ENCODE results near the gene MRI1. TPM values are rescaled to one million over a fixed set of nuclear protein-coding genes. Genes with fewer than 3 reads are reported as not detected.
"Not testable (repeated sequence)": the region's sequence is repeated elsewhere in the genome, so short reads cannot be mapped to it uniquely, and the experiment has no call there.

MRI1 gene
- polyA plus RNA-seq, 1 donor, result 28.4 TPM

DNA sequence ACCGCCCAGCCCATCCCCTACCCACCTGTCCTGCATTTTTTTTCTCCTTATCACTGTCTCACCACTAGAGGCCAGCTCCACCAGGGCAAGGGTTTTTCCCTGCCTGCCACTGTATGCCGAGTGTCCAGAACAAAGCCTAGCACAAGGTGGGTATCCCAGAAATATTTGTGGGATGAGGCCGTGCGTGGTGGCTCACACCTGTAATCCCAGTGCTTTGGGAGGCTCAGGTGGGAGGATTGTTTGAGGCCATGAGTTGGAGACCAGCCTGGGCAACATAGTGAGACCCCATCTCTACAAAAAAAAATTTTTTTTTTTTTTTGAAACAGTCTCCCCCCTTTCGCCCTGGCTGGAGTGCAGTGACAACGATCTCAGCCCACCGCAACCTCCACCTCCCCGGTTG, 2.9 kb upstream of the MRI1 start:
- no peak for DNase-seq

DNA sequence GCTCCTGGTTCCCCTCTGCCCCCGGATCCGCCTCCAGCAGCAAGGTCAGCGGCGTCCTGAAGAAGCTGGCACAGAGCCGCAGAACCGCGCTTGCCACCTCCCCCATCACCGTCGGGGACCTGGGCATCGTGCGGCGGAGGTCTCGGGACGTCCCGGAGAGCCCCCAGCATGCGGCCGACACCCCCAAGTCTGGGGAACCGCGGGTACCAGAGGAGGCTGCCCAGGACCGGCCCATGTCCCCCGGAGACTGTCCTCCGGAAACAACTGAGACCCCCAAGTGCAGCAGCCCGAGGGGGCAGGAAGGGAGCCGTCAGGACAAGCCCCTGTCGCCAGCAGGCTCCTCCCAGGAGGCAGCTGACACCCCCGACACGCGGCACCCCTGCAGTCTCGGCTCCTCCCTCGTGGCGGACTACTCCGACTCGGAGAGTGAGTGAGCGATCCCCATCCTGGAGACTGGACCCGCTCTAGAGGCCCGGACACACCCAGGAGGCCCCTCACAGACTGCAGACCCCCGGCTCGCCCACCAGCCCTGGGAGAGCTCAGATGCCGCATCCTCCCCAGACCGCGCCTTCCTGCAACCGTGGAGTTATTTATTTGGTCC, 1.6 kb upstream of the MRI1 start:
- no peak for DNase-seq

DNA sequence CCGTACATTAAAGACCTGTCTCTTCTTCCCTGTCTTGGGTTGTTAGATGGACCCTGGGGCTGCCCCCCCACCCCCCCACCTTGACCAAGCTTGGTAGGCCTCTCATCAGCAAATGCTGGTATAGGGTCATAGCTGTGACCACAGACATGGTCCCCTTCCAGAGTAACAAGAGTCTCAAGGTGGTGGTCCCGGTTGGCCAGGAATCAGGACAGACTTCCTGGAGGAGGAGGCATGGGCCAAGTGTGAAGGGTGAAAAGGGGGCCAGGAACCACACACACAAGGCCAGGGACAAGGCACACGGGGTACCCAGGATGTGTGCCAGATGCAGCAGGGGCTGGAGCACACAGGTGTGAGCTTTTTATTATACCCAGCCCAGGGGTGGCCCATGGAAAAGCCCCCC, 1.1 kb upstream of the MRI1 start:
- no peak for DNase-seq

DNA sequence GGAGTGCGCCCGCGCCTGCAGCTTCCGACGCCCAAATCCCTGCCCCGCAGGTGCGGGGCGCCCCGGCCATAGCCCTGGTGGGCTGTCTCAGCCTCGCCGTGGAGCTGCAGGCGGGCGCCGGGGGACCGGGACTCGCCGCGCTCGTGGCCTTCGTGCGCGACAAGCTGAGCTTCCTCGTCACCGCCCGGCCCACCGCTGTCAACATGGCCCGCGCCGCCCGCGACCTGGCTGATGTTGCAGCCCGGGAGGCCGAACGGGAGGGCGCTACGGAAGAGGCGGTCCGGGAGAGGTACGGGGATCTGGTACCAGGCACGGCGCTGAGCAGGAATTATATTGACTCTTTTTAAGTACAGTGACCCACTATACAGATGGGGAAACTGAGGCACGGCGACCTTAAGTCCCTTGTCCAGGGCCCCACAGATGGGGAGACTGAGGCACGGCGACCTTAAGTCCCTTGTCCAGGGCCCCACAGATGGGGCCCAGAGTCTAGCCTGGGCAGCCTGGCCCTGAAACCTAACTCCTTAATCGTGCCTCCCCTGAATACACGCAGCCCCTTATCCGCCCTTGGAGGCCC, 586 bp downstream of the MRI1 start:
- DNase-seq, result no peak

DNA sequence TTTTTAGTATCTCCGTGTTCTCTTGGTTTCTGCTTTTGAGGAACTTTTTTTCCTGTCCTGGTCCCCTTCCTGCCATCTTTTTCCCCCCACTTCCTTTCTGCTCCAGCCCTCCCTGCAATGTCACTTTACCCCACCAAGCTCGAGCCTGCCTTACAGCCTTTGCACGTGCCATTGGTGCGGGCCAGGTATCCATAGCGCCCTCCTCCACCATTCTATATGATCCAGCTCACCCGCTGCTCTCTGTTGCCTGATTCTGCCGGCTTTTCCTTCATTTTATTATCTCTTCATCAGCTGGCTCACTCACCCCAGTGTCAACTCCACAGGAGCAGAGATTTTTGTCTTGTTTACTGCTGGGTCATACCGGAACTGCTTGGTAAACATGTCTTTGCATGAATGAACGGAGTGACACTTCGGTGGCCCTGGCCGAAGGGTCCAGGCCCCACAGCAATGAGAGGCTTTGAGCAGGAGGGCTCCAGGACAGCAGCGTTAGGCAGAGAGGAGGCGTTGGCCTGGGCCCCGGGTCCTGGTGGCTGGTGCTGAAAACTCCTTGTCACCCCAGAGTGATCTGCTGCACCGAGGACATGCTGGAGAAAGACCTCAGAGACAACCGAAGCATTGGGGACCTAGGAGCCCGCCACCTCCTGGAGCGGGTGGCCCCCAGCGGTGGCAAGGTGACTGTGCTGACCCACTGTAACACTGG, 1.2 kb downstream of the MRI1 start:
- DNase-seq, result no peak

DNA sequence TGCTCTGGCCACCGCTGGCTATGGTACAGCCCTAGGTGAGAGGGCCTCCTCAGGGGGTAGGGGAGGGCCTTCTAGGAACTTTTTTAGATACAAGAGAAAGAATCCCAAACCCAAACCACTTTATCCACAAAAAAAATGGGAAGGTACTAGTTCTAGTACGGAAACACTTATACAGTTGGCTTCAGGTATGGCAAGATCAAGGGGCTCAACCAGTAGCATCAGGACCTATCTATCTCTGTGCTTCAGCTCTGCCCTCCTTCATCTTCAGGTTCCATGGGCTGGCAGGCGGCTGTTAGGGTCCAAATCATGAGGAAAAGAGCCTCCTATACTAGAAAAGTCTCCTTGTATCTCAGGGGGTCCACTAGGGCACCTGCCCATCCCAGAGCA, 1.8 kb downstream of the MRI1 start:
- DNase-seq, result no peak

DNA sequence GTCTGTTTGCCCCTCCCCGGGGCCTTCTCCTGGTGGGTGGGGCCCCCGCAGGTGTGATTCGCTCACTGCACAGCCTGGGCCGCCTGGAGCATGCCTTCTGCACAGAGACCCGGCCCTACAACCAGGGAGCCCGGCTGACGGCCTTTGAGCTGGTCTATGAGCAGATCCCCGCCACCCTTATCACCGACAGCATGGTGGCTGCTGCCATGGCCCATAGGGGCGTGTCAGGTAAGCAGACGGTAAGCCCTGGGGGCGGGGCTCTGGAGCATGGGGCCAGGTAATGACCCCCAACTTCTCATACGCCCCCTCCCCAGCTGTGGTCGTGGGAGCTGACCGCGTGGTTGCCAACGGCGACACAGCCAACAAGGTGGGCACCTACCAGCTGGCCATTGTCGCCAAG, 4.2 kb downstream of the MRI1 start:
- DNase-seq, result no peak

DNA sequence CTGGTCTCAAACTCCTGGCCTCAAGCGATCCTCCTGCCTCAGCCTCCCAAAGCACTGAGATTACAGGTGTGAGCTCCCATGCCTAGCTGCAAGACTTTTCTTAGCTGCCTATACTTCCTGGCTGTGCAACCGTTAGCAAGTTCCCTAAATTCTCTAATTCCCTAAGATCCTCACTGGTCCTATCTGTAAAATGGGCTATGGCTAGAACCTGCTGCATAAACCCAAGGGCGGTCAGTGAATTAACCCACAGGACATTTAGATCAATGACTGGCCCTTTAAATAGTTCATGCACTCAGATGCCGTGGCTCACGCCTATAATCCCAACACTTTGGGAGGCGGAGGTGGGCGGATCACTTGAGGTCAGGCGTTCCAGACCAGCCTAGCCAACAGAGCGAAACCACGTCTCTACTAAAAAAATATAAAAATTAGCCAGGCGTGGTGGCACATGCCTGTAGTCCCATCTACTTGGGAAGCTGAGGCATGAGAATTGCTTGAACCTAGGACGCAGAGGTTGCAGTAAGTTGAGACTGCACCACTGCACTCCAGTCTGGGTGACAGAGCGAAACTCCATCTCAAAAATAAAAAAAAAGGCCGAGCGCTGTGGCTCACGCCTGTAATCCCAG, 5.8 kb downstream of the MRI1 start:
- no peak for DNase-seq

DNA sequence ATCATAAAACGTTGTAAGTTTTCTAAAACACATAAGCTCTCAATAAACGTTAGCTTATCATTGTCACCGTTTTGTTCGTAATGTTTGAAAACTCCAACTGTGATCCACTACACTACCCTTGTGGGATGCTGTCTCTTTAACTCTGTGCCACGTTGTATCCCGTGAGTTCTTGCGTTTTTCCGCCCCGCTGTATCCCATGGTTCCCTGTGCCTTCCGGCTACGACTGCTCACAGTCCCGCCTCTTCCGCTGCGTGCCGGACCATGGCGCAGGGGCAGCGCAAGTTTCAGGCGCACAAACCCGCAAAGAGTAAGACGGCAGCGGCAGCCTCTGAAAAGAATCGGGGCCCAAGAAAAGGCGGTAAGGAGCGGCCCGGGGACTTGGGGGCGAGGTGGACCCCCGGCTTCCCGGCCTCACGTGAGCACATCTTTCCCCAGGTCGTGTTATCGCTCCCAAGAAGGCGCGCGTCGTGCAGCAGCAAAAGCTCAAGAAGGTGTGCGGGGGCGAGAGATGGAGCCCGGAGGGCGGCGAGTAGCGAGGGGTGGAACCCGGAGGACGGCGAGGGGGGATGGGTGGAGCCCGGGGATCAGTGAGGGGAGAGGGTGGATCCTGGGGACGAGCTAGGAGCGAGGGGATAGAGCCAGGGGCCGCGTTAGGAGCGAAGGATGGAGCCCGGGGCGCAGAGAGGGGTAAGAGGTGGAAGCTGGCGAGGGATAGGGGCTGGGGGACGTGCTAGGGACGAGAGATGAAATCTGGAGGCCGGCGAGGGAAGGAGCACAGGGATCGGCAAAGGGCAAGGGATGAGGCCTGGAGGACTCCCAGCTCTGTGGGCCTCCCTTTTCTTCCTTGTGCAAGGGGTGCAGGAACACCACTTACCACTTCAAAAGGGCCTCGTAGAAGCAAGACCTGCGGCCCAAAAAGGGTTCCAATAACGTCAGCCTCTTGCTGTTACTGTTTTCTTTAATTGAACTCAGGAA, 10.2 kb downstream of the MRI1 start, which contains the start of gene C19orf53:
C19orf53 (plus strand) TSS at position 240 of the 975 bp plus-strand sequence; CDS start at position 262, 22 bp downstream.
- peak; percentile 95 for DNase-seq

DNA sequence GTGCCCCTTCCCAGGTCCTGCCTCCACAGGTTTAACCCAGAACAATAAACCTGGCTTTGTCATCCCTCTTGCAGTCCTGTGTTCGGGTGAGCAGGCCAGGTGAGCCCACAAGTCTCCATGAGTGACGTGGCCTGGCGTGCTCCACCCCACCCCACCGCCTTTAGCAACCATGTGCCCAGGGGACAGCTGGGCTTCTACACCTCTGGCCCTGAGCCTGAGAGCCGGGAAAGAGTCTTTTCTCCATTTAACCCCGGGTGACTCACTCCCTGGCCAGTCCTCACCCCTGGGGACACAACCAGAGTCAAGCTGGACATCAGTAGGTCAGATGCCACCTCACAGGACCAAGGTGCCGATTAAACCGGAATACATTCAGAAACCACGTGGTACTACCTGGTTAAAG, 14.1 kb downstream of the MRI1 start:
- no peak for DNase-seq

DNA sequence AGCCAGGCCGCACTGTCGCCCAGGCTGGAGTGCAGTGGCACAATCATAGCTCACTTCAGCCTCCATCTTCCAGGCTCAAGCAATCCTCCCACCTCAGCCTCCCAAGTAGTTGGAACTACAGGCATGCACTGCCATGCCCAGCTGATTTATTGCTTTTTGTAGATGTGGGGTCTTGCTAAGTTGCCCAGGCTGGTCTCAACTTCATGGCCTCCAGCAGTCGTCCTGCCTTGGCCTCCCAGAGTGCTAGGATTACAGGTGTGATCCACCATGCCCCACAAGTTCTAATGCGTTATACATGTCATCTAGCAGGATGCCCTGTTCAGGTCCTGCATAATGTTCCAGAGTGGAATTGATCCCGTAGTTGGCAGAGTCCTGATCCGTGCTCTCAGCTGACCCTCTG, 14.5 kb downstream of the MRI1 start:
- no peak for DNase-seq

DNA sequence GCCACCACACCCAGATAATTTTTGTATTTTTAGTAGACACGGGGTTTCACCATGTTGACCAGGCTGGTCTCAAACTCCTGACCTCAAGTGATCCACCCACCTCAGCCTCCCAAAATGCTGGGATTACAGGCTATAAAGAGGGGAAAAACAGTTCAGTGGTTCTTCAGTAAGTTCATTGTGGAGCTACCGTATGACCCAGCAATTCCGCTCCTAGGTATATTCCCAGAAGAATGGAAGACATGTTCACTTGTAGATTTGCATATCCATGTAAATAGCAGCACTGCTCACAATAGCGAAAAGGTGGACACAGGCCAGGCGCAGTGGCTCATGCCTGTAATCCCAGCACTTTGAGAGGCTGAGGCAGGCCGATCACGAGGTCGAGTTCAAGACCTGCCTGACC, 15.5 kb downstream of the MRI1 start:
- DNase-seq, result not testable (repeated sequence)

DNA sequence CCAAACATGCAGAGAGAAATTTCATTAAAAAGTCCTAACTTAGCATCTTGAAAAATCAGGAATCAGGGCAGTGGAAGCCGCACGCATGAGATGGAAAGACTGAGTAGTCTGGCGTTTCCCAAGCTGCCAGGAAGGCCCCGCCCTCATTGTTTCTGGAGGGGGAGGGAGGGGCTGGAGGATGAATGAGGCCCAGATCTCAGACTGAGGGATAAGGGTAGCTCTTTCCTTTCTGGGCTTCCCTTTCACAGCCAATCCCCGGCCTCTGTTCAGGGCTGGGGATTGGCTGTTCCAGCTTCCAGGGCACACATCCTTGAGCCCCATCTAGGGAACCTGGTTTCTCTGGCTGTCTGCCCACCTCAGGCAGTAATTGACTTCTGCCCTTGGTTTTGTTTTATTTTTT, 17.2 kb downstream of the MRI1 start:
- DNase-seq, result peak; percentile 90

DNA sequence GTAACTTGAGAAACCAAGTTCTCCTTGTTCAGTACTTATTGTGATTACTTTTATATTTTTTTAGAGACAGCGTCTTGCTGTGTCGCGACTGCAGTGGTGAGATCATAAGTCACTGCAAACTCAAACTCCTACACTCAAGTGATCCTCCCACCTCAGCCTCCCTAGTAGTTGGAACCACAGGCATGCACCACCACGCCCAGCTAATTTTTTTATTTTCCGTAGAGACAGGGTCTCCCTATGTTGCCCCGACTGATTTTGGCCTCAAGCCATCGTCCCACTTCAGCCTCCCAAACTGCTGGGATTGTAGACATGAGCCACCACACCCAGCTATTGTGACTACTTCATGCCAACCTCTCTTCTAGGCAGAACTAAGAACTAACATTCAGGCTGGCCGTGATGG, 18.2 kb downstream of the MRI1 start:
- DNase-seq, result no peak

DNA sequence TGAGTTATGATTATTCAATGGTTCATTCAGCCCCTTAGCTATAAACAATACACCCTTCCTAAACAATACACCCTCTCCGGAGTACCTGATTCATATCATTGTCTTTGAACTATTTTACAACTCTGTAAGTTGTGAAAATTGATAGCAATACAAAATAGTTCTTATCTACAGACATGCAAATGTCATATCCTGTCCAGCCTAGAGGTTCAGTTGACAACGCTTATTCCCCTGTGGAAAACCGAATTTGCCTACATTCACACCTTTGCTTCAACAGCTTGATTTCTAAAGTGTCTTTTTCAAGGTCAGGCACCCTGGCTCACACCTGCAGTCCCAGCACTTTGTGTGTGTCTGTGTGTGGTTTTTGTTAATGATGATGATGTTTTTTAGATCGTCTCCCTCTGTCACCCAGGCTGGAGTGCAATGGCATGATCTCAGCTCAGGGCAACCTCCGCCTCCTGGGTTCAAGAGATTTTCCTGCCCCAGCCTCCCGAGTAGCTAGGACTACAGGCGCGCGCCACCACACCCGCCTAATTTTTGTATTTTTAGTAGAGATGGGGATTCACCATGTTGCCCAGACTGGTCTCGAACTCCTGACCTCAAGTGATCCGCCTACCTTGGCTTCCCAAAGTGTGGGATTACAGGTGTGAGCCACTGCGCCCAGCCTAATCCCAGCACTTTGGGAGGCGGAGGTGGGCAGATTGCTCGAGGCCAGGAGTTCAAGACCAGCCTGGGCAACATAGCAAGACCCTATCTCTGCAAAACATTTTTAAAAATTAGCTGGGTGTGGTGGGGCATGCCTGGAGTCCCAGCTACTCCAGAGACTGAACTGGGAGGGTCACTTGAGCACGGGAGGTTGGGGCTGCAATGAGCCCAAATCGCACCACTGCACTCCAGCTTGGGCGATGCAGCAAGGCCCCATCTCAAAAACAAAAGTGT, 19.5 kb downstream of the MRI1 start:
- DNase-seq, result no peak

DNA sequence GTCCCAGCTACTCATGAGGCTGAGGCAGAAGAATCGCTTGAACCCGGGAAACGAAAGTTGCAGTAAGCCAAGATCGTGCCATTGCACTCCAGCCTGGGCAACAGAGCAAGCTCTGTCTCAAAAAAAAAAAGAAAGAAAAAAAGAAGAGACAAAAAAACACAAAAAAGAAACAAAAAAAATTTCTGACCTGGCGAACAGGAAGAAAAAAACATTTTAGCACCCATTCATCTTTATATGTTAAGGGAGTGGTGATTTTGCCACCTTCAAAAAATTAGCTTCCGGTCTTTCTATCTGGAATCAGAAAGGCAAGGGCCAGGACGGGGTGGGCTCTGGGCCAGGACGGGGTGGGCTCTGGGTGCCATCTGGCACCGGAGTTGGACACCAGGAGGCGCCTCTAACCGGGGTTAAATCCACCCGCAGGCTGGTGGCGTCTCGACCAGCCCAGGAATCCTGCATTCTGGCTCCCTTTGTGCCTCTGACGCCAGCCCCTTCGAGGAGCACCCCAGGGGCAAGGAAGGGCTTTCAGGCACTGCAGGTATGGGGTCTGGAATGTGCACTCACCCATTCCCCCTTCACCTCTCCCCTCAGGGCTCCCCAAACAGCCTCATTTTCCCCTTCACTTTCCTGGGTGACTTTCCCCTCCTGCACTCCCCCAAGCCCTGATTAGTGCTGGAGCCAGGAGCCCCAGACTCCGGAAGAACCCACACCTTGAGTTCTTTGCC, 20.6 kb downstream of the MRI1 start:
- no peak for DNase-seq

DNA sequence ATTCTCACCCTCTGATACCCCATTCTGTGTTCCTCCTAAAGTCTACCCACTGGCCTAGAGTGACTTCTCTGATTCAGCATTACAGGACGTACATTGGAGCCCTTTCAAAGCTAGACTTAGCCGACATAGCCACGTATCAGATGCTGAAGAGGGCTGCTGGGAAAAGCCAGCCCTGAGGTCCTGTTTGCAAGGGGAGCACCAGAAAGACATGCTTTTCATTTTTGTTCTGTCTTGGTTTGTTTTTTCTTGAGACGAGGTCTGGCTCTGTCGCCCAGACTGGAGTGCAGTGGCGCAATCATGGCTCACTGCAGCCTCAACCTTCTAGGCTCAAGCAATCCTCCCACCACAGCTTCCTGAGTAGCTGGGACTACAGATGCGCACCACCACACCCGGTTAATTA, 24.7 kb downstream of the MRI1 start:
- DNase-seq, result no peak

DNA sequence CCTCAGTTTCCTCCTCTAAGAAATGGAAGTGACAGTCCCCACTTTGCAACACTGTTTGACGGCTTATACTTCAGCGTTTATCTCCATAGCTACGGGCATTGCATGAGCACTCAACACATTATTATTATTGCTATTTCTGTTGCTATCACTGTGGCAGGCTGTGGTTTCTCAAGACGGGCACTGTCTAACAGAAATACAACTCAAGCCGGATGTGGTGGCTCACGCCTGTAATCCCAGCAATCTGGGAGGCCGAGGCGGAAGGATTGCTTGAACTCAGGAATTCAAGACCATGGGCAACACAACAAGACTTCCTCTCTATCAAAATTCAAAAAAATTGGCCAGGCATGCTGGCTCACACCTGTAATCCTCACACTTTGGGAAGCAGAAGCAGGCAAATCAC, 26.0 kb downstream of the MRI1 start:
- DNase-seq, result no peak

DNA sequence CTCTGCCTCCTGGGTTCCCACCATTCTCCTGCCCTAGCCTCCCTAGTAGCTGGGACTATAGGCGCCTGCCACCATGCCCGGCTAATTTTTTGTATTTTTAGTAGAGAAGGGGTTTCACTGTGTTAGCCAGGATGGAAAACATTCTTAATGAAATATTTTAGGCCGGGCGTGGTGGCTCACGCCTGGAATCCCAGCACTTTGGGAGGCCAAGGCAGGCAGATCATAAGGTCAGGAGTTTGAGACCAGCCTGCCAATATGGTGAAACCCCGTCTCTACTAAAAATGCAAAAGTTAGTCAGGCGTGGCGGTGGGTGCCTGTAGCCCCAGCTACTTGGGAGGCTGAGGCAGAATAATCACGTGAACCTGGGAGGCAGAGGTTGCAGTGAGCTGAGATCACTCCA, 29.0 kb downstream of the MRI1 start:
- DNase-seq, result not testable (repeated sequence)

DNA sequence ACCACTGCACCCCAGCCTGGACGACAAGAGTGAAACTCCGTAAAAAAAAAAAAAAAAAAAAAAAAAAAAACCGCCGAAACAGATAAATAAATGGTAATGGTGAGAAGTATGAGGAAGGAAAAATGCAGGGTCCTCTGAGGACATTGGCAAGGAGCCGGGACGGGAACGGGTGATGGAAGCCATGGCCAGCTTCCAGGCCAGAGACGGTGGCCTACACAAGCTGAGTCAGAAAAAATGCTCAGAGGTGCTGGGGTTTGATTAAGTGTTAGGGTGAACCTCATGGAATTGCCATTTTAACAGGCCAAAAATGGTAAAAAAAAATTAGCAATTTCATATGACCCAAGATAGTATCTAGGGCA, 30.1 kb downstream of the MRI1 start:
- peak; percentile 65 for DNase-seq
